Measurements from ENCODE around the gene TBC1D12. TPM values are rescaled to one million over a fixed set of nuclear protein-coding genes. Genes with fewer than 3 reads are reported as not detected.

TBC1D12 gene
- total RNA-seq, 3 donors from 2014 or later (not counting 1 experiment from before 2014, with no cell fraction given), result 1.2 to 4.8 (median 1.8) TPM

DNA sequence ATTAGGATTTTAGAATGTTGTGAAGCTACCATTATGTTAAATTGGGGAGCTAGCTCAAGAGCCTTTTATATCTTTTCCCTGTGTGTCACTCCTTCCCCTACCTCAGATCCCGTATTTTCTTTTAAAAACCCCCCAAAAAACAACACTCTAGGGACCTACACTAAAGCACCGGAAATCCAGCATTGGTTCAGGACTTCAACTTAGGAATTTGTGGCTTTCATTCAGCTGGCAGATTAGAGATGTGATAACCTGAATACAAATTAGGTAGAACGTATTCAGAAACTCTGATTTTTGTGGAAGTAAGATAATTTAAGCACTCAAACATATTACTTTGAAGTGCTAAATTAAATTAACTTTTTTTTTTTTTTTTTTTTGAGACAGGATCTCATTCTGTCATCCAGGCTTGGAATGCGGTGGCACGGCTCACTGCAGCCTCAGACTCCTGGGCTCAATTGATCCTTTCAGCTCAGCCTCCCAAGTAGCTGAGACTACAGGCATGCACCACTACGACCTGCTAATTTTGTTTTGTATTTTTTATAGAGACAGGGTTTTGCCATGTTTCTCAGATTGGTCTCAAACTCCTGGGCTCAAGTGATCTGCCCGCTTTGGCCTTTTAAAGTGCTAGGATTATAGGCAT lies 6.8 kb downstream of the TBC1D12 start:
- peaks cover 3% of the 10 kb centered on the region for H3K4me1 ChIP-seq (ENCODE audit: control insufficient read depth, insufficient read depth, low read length)
- no peaks in the 10 kb centered on the region for H3K36me3 ChIP-seq (ENCODE audit: control insufficient read depth, insufficient read depth, low read length)
- H3K36me3 Mint-ChIP-seq, result no peaks in the 10 kb centered on the region
- H3K27ac Mint-ChIP-seq, result no peak overlapping the region
- no peak overlapping the region for H3K4me3 ChIP-seq (ENCODE audit: low read length)
- H3K27me3 Mint-ChIP-seq (ENCODE audit: low read depth in 2 of 2), result peaks cover 14 to 39% of the 10 kb centered on the region in 2 donors
- no peaks in the 10 kb centered on the region for H3K27me3 ChIP-seq (ENCODE audit: control insufficient read depth, insufficient read depth, low read length)
- DNase-seq (no peak), ATAC-seq (no peak)
- peaks cover 0 to under 1% of the 10 kb centered on the region in 2 donors for H3K4me1 Mint-ChIP-seq
- TF ChIP-seq CTCF (IDR thresholded peaks at IDR 0.05), result no peak
- WGBS (ENCODE audit: insufficient coverage), result 89% methylated on average over 7 of the region's 7 CpGs
- H3K27ac ChIP-seq (ENCODE audit: low read length), result no peak overlapping the region
- H3K9me3 ChIP-seq (ENCODE audit: control insufficient read depth, insufficient read depth, low read length), result no peaks in the 10 kb centered on the region
- no peak overlapping the region for H3K4me3 Mint-ChIP-seq
- H3K9me3 Mint-ChIP-seq, result no peaks in the 10 kb centered on the region
- intact Hi-C loops (cut with micrococcal nuclease), result no loop called here

GRCh38 chr10:94411304-94411703 lies 9.0 kb downstream of the TBC1D12 start:
- no peak for DNase-seq
- WGBS (ENCODE audit: insufficient coverage), result 85% methylated on average over 3 of the region's 3 CpGs
- no peaks in the 10 kb centered on the region for H3K9me3 ChIP-seq (ENCODE audit: control insufficient read depth, insufficient read depth, low read length)
- no peak overlapping the region for H3K27ac ChIP-seq (ENCODE audit: low read length)
- Mint-ChIP-seq H3K4me1 (no peaks in the 10 kb centered on the region), H3K27me3 (ENCODE audit: low read depth in 2 of 2) (peaks cover 11 to 32% of the 10 kb centered on the region in 2 donors), H3K27ac (no peak overlapping the region), H3K4me3 (no peak overlapping the region), H3K9me3 (no peaks in the 10 kb centered on the region), H3K36me3 (no peaks in the 10 kb centered on the region)
- intact Hi-C loops (cut with micrococcal nuclease), result no loop called here
- no peaks in the 10 kb centered on the region for H3K27me3 ChIP-seq (ENCODE audit: control insufficient read depth, insufficient read depth, low read length)
- H3K36me3 ChIP-seq (ENCODE audit: control insufficient read depth, insufficient read depth, low read length), result no peaks in the 10 kb centered on the region
- no peak overlapping the region for H3K4me3 ChIP-seq (ENCODE audit: low read length)
- no peak for ATAC-seq
- TF ChIP-seq CTCF (IDR thresholded peaks at IDR 0.05), result no peak
- H3K4me1 ChIP-seq (ENCODE audit: control insufficient read depth, insufficient read depth, low read length), result no peaks in the 10 kb centered on the region

DNA sequence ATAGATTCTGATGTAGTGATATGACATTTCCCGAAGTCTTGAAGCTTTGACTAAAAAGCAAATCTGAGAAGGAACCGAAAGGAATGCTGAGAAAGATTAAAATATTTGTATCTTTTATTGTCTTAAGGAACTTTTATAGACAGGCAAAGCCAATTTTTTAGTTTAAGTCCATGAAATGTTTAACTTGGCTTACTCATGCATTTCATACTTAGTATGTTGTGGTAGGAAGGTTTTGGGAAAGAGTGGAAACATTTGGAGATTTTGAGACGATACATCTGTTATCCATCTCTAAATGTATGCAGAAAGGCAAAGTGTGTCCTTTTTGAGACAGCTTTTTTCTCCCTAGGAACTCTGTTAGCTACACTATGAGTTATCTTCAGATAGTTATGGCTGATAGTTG lies 10.1 kb downstream of the TBC1D12 start:
- Histone ChIP-seq H3K27ac (ENCODE audit: low read length) (no peak overlapping the region), H3K9me3 (ENCODE audit: control insufficient read depth, insufficient read depth, low read length) (no peaks in the 10 kb centered on the region), H3K4me3 (ENCODE audit: low read length) (no peak overlapping the region), H3K27me3 (ENCODE audit: control insufficient read depth, insufficient read depth, low read length) (no peaks in the 10 kb centered on the region), H3K36me3 (ENCODE audit: control insufficient read depth, insufficient read depth, low read length) (no peaks in the 10 kb centered on the region), H3K4me1 (ENCODE audit: control insufficient read depth, insufficient read depth, low read length) (no peaks in the 10 kb centered on the region)
- 84% methylated on average over 3 of the region's 3 CpGs for WGBS (ENCODE audit: insufficient coverage)
- H3K4me3 Mint-ChIP-seq, result no peak overlapping the region
- H3K4me1 Mint-ChIP-seq, result no peaks in the 10 kb centered on the region
- no peak overlapping the region for H3K27ac Mint-ChIP-seq
- ATAC-seq (no peak), DNase-seq (no peak)
- intact Hi-C loops (cut with micrococcal nuclease), result no loop called here
- no peaks in the 10 kb centered on the region for H3K9me3 Mint-ChIP-seq
- TF ChIP-seq CTCF (IDR thresholded peaks at IDR 0.05), result no peak
- H3K27me3 Mint-ChIP-seq (ENCODE audit: low read depth in 2 of 2), result peaks cover 6 to 24% of the 10 kb centered on the region in 2 donors
- H3K36me3 Mint-ChIP-seq, result no peaks in the 10 kb centered on the region

- no peaks in the 10 kb centered on the region for H3K4me1 ChIP-seq (ENCODE audit: control insufficient read depth, insufficient read depth, low read length)
- Mint-ChIP-seq H3K27ac (no peak overlapping the region), H3K9me3 (no peaks in the 10 kb centered on the region), H3K27me3 (ENCODE audit: low read depth in 2 of 2) (peaks cover 6 to 17% of the 10 kb centered on the region in 2 donors), H3K4me3 (no peak overlapping the region), H3K4me1 (no peaks in the 10 kb centered on the region), H3K36me3 (no peaks in the 10 kb centered on the region)
- no peak for TF ChIP-seq CTCF (IDR thresholded peaks at IDR 0.05)
- DNase-seq (no peak), ATAC-seq (no peak)
- no peaks in the 10 kb centered on the region for H3K36me3 ChIP-seq (ENCODE audit: control insufficient read depth, insufficient read depth, low read length)
- H3K27me3 ChIP-seq (ENCODE audit: control insufficient read depth, insufficient read depth, low read length), result no peaks in the 10 kb centered on the region
- 75% methylated on average over 1 of the region's 1 CpG for WGBS (ENCODE audit: insufficient coverage)
- intact Hi-C loops (cut with micrococcal nuclease), result no loop called here
- no peaks in the 10 kb centered on the region for H3K9me3 ChIP-seq (ENCODE audit: control insufficient read depth, insufficient read depth, low read length)
- H3K27ac ChIP-seq (ENCODE audit: low read length), result no peak overlapping the region
- no peak overlapping the region for H3K4me3 ChIP-seq (ENCODE audit: low read length)
Measured at GRCh38 chr10:94413361-94413760, 11.0 kb downstream of the TBC1D12 start.

Data from natural killer cell (primary cell).